ENCODE data around the gene SPATA31C1. TPM values are rescaled to one million over a fixed set of nuclear protein-coding genes. Genes with fewer than 3 reads are reported as not detected.

Gene SPATA31C1
- total and polyA plus RNA-seq, 2 of the 13 experiments (the other 11 are each of a cell fraction or from before 2014, with no cell fraction given) = not detected

GRCh38 chr9:87886933-87887505 is 30.7 kb upstream of the SPATA31C1 start:
- Histone ChIP-seq H3K36me3 (replicated peaks in 1 of 2; ENCODE audit: control insufficient read depth in 1 of 2, insufficient read depth in 2 of 2, low read length in 2 of 2) (no peaks in the 10 kb centered on the region), H3K4me3 (replicated peaks in 1 of 3; ENCODE audit: insufficient read depth in 1 of 3, low read depth in 2 of 3, low read length in 3 of 3) (no peak overlapping the region)
- no TSS peak for BruUV-seq (replicated peaks)

More at GRCh38 chr9:87886933-87887505, 30.7 kb upstream of the SPATA31C1 start:
- ATAC-seq (no peak), DNase-seq (ENCODE audit: low spot score) (no peak), FAIRE-seq (no peak)
- CTCF ChIA-PET (ENCODE audit: low intra/inter-chr PET ratio, low total read pairs) = no interaction called here
- H3K4me1 ChIP-seq (ENCODE audit: insufficient read depth, low read length) = no peaks in the 10 kb centered on the region
- no peak overlapping the region for H2AFZ ChIP-seq (ENCODE audit: low read length)
- intact Hi-C loops (cut with micrococcal nuclease; ENCODE audit: unreplicated experiment) (no loop called here), in situ Hi-C loops (cut with HindIII; ENCODE audit: extremely low pct_ligation_motif_present, low pct_unique_long_range_greater_than_20kb) (no loop called here)
- H3K4me2 ChIP-seq (ENCODE audit: low read depth, low read length) = no peak overlapping the region
- H4K20me1 ChIP-seq (ENCODE audit: insufficient read depth, low read length) = no peaks in the 10 kb centered on the region
- POLR2A ChIA-PET = no interaction called here
- peaks cover 6 to 41% of the 10 kb centered on the region in 2 experiments; a peak in 4 of 5 replicates for H3K27me3 ChIP-seq (ENCODE audit: control insufficient read depth in 1 of 2, insufficient read depth in 2 of 2, low read length in 2 of 2)
- no peak overlapping the region for H3K27ac ChIP-seq (ENCODE audit: extremely low read length, insufficient read depth, low read length)
- no peak overlapping the region for H3K9ac ChIP-seq (ENCODE audit: insufficient read depth, low read depth, low read length)
- WGBS (ENCODE audit: low lambda C conversion rate) = 17% methylated on average over 2 of the region's 13 CpGs
- TF ChIP-seq ZMYM3 (CRISPR knock-in tag; IDR thresholded peaks at IDR 0.05) (no peak), FIP1L1 (IDR thresholded peaks at IDR 0.05; ENCODE audit: borderline replicate concordance, insufficient read depth, low read depth, low read length) (no peak), MTF2 (CRISPR knock-in tag; IDR thresholded peaks at IDR 0.05; ENCODE audit: borderline replicate concordance) (no peak), LBX2 (CRISPR knock-in tag; IDR thresholded peaks at IDR 0.05; ENCODE audit: borderline replicate concordance) (no peak), TERF1 (CRISPR knock-in tag; IDR thresholded peaks at IDR 0.05) (no peak), ZNF512 (CRISPR knock-in tag; IDR thresholded peaks at IDR 0.05) (no peak), CERS6 (CRISPR knock-in tag; IDR thresholded peaks at IDR 0.05) (no peak), ZNF510 (CRISPR knock-in tag; IDR thresholded peaks at IDR 0.05; ENCODE audit: low read depth) (no peak), TRAFD1 (CRISPR knock-in tag; IDR thresholded peaks at IDR 0.05; ENCODE audit: borderline replicate concordance) (no peak), MAFK (conservative IDR thresholded peaks at IDR 0.05 in 1 of 2, IDR thresholded peaks at IDR 0.05 in 1 of 2; ENCODE audit: low read length in 2 of 2) (no peak), SYNCRIP (IDR thresholded peaks at IDR 0.05; ENCODE audit: insufficient read depth, low read depth, low read length) (no peak), ZNF275 (CRISPR knock-in tag; IDR thresholded peaks at IDR 0.05; ENCODE audit: borderline replicate concordance) (no peak), NFE2 (CRISPR knock-in tag; IDR thresholded peaks at IDR 0.05) (no peak)
- no peaks in the 10 kb centered on the region for H3K79me2 ChIP-seq (ENCODE audit: insufficient read depth, low read length)
- no peaks in the 10 kb centered on the region for H3K9me3 ChIP-seq (ENCODE audit: low read length)
